DMS114 treated with DMSO at 0.1 percent for 48 hours (cell line): Measurements from ENCODE around the gene HUS1B.
"Not testable (repeated sequence)": the region's sequence is repeated elsewhere in the genome, so short reads cannot be mapped to it uniquely, and the experiment has no call there.

Experiments used
- DNase-seq: peaks from one replicate; lab custom pipeline; 2025; ENCODE audit not compliant: unreplicated experiment; lab: John Stamatoyannopoulos, UW

The HUS1B gene

DNA sequence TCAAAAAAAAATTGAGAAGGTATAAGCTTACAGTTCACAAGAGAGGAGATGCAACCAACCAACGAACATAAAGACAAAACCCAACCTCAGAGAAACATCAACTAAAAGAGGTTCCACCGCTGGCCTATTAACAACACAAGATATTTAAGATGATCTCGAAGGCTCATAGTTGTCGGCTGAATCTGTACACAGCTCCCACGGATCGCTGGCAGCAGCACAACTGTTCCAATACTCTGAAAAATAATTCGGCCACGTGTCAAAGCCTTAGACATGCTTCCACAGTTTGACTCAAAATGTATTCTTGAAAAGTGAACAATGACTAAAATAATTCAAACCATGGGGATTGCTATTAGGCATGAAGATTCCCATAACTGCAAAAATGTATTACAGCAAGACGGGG, 22.4 kb upstream of the HUS1B start:
- DNase-seq, result no peak

GRCh38 chr6:678520-678919, 21.6 kb upstream of the HUS1B start:
- DNase-seq, result no peak

DNA sequence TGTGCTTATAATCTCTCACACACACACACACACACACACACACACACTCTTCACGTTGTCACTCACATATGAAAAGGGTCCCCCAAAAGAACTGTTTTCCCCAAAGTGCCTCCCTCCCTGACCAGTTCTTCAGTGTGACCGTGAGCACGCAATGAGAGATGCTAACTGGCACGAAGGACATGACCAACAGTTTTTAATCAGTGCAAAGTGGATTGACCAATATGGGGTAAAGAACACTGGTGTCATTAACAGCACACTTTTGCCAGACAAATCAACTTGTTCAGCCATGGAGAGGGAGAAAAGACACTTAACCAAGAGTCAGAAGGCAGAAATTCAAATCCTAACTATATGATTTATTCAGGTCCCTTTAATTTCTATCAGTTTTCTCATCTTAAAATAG, 21.0 kb upstream of the HUS1B start:
- DNase-seq, result no peak

- DNase-seq, result no peak
Measured at GRCh38 chr6:674956-675355, 18.1 kb upstream of the HUS1B start.

GRCh38 chr6:674406-674805, 17.5 kb upstream of the HUS1B start:
- DNase-seq, result no peak

- DNase-seq, result no peak
Measured at GRCh38 chr6:667253-667927, 10.5 kb upstream of the HUS1B start.

DNA sequence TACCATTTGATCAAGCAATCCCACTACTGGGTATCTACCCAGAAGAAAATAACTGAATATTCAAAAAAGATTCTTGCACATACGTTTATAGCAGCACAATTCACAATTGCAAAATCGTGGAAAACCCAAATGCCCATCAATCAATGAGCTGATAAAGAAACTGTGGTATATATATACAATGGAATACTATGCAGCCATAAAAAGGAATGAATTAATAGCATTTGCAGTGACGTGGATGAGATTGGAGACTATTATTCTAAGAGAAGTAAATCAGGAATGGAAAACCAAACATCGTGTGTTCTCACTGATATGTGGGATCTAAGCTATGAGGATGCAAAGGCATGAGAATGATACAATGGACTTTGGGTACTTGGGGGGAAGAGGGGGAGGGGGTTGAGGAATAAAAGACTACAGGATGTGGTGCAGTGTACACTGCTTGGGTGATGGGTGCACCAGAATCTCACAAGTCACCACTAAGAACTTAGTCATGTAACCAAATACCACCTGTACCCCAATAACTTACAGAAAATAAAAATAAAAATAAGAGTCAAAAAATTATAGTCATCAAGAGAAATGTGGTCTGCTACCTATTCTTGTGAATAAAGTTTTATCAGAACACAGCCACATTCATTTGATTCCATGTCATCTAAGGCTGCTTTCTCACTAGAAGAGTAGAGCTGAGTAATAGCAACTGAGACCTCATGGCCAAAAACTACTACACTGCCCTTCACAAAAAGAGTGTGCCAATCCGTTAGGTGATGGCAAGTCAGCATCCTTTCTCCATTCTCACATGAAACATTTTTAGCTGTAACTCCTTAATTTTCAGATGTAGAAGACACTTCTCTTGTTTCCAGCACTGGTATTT, 8.7 kb upstream of the HUS1B start:
- DNase-seq, result no peak

GRCh38 chr6:663788-664187, 6.9 kb upstream of the HUS1B start:
- not testable (repeated sequence) for DNase-seq

DNA sequence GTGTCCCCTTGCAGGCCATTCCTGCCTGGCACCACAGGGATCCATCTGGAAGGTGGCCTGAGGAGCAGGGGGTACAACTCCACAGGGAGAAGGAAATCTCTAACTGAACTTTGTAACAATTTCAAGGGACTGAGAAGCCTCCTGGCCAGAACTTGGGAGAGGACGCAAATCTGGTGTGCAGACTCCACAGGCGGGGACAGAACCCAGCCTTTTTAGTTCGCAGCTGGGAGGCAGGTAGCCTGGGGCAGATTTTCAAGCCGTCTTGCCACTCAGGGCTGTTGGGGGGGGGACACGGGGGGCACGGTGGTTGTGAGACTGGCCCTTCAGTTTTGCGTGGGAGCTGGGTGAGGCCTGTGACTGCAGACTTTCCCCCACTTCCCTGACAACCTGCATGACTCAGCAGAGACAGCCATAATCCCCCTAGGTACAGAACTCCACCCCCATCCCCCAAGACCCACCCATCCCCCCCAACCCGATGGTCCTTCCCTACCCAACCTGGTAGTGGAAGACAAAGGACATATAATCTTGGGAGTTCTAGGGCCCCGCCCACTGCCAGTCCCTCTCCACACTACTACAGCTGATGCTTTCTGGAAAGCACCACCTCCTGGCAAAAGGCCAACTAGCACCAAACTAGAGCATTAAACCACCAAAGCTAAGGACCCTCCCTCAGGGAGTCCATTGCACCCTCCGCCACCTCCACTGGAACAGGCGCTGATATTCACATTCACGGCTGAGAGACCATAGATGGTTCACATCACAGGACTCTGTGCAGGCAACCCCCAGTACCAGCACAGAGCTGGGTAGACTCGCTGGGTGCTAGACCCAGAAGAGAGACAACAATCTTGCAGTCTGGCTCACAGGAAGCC, 3.0 kb upstream of the HUS1B start:
- no peak for DNase-seq

- no peak for DNase-seq
Measured at GRCh38 chr6:658244-658643, 1.3 kb upstream of the HUS1B start.

GRCh38 chr6:657743-658142, 843 bp upstream of the HUS1B start:
- DNase-seq, result no peak

DNA sequence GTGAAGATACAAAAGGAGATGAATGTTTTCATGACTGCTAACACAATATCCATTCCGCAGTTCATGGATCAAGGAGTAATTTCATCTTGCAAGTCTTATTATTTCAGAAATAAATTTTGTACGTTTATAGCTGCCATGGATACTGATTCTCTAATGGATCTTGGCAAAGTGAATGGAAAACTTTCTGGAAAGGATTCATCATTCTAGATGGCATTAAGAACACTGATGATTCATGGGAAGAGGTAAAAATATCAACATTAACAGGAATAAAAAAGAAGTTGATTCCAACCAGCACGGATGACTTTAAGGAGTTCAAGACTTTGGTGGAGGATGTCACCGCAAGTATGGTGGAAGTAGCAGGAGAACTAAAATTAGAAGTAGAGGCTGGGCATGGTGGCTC, 2.8 kb downstream of the HUS1B start:
- DNase-seq, result no peak

GRCh38 chr6:652865-653264, 4.0 kb downstream of the HUS1B start:
- DNase-seq, result no peak

DNA sequence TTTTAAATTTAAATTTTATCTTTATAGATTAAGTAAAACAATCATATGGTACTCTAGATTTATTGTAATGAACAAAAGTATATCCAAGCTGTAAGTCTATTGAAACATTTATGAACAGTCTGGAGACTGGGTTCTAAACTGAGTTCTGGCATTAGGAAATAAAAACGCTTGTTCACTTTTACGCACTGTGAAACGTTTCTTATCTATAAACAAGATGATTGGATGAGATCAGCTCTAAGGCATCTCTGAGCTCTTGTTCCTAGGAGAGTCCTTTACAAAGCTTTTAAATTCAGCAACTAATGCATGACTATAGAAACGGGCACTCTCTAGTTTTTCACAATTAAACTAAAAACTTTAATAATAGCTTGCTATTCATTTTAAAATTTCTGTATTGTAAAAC, 6.8 kb downstream of the HUS1B start:
- DNase-seq, result no peak

DNA sequence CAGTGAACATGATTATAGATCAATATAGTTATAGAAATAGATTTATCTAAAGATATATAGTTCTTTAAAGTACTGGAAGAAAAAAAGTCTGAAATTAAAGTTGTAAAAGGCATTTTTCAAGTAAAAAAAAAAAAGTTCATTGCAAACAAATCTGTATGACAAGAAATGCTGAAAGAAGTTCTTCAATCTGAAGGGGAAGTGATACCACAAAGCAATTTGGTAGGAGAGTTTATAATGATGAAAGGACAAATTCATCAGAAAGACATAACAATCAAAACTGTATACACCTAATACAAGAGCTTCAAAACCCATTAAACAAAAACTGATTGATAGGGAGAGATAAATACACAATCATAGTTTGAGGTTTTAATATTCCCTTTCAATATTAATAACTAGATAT, 14.1 kb downstream of the HUS1B start:
- DNase-seq, result no peak

- DNase-seq, result no peak
Measured at GRCh38 chr6:641225-641985, 15.5 kb downstream of the HUS1B start.

- DNase-seq, result no peak
Measured at GRCh38 chr6:636488-636887, 20.4 kb downstream of the HUS1B start.

- DNase-seq, result no peak
Measured at GRCh38 chr6:635233-635632, 21.7 kb downstream of the HUS1B start.

DNA sequence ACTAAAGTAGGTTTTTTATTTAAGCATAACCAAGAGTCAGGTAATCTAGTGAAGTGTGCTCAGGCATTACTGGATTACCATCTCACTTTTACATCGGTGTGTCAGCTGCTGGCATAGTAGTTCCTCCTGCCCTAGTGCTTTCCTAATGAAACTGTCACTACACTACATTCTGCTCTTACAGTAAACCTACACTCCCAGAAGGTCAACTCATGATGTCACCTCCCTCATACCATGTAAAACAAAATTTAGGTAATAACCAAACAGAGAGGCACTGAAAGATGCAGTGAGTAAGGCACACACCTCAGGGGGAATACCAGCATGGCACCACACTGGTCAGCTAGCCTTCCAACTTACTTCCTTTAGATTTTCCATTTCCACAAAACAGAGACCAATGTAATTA, 23.3 kb downstream of the HUS1B start:
- no peak for DNase-seq

- no peak for DNase-seq
Measured at GRCh38 chr6:628766-629165, 28.1 kb downstream of the HUS1B start.

DNA sequence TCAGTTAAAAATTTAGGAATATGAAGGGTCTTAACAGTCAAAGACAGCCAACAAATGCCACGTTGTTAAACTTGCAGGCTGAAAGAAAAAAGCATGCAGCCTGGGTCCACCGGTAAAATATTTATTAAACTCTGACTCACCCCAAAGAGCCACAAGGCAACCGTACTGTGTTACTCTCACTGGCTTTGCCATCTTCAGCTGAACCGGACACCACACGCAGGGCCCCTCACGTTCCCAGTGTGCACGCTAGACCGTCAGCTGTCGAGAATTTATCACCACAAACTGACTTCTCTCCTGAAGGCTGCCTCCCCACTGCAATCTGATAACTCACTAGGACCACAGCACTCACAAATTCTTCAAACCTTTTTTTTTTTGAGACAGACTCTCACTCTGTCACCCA, 30.7 kb downstream of the HUS1B start:
- DNase-seq, result no peak
